ENCODE measurements around the gene DGKB.
A peak's percentile ranks its signal among the peaks of the same experiment; 100 is the strongest.

Gene DGKB

DNA sequence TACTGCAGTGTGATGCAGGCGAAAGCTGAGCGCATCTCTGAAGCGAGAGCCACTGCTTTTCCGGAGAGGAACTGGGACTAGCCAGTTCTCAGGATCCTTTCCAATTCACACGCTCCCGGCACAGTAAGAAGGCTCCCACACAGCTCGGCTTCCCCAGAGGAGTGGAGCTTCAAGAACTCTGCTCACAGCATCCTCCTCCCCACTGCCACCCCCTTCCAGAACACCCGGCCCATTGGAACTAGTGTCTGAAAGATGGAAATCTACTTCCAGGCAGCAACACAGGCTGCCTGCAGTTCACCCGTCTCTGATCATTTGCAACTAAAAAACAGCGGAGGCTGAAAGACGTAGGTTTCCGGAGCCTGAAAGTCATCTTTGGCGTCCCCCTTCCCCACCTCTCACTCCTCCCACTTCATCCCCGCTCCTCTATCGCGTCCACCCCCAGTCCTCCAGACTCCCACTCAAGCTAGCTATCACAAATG lies at the start of gene DGKB:
DGKB (minus strand) TSS at position 163 of the 479 bp plus-strand sequence.
- peak; percentile 51 for DNase-seq

GRCh38 chr7:14950013-14950412 lies 47.5 kb upstream of the DGKB start:
- DNase-seq: no peak

DNA sequence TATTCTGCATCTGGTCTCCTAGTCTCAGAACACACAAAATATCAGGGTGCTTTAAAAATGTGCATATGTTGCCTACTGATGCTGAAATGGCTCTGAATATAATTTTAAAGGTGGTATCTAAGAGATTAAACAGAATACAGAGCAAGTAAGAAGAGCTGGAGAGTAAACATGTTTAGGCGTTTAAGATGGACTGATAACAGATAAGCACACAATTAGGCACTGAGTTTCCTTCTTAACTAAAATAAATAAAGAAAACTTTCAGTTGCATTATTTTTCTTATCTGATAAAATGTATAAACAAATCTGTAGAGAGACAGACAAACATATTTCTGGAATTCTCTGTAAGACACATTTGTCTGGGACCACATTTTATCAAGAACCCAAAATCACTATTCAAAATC lies 35.6 kb upstream of the DGKB start:
- DNase-seq: no peak

DNA sequence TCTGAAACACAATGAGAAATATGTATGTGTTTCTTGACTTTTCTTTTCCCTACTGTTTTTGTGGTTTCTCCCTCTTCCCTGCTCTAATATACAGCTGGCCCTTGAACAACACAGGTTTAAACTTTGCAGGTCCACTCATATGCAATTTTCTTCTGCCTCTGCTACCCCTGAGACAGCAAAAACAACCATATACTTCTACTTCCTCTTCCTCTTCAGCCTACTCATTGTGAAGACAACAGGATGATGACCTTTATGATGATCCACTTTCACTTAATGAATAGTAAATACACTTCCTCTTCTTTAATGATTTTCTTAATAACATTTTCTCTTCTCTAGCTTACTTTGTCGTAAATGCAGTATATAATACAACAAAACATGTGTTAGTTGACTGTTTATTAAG lies 35.0 kb upstream of the DGKB start:
- peak; percentile 37 for DNase-seq

DNA sequence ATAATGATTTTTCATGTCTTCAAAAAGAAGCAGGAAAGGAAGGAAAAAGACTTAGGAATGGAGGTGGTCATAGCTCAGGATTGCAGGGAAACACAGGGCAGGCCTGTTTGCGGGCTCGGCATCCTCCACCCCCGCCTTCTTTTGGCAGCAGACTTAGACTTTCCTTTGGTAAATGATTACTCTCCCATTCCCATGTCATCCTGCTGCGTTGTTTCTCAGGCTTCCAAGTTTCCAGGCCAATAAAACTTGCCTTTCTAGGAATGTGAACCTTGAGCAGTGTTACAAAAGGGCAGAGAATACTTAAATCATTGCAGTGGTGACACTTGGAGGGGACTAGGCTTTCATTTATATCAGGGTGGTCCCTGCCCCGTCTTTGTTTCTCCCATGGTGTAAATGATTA lies 34.0 kb upstream of the DGKB start:
- DNase-seq: no peak

DNA sequence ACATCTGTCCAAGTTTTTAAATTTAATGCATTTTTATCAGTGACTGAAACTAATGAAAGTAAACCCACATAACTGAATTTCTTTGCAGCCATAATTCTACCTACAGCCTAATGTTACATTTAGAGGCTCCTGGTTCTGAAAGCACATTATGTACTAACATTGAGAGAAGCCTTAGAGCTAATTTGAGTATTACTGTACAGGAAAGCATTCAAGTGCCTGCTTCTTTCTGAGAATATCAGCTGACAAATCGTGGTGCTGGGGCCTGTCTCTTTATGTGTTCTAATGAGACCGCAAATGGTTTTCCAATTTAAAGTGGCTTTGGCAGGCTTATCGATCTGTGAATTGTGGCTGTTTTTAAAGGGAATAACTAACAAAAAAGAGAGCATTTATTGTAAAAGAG lies 32.3 kb upstream of the DGKB start:
- no peak for DNase-seq

- DNase-seq: no peak
Measured at GRCh38 chr7:14931511-14932215, 29.1 kb upstream of the DGKB start.

DNA sequence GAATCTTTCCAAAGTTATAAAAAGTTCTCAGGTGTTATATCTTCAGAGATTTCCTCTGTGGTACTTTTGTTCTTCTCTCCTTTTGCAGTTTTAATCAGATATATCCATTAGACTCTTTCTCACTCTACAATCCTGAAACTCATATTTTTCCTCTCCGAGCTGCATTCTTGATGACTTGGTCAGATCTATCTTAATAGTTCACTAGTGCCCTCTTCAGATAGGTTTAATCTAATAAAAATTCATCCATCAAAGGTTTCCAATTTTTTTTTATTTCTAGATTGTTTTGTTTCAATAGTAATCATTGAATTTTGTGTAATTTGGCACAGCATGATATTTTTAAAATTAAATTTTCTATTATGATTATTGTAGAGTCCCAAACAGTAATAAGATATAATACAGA lies 21.8 kb upstream of the DGKB start:
- no peak for DNase-seq

- DNase-seq: no peak
Measured at GRCh38 chr7:14911077-14911476, 8.5 kb upstream of the DGKB start.

DNA sequence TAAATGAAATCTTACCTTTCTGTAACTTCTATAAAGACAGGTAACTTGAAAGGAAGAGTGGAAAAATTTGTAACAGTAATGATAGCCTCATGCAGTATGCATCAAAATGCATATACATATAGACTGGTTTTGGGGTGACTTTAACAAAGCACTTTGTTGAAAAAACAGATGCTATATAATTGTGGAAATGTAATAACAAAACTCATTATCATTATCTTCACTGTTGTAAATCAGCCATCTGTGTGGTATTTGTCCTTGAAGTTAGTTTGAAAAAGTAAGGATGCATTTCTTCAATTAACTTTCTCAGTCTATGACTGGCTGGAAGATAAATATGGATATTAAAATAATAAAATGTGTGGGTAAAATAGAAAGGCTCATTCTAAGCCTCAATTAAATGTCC lies 6.1 kb upstream of the DGKB start:
- DNase-seq: no peak

DNA sequence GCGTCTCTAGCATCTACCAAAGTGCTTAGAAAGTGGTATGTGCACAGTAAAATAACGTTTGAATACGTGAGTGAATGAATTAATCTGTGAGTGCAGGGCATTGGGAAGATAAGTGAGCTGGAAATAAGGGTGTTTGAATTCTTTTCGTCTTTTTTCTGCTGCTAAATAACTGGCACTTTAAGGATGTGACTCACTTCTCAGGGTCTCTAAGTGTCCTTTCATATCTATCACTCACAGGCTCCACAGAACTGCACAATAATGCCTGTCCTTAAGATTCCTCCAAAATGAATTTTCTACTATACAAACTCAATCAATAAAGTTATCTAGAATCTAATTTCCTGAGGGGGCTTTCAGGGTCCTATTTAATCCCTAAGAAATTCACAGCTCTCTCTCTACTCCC lies 3.2 kb upstream of the DGKB start:
- no peak for DNase-seq

DNA sequence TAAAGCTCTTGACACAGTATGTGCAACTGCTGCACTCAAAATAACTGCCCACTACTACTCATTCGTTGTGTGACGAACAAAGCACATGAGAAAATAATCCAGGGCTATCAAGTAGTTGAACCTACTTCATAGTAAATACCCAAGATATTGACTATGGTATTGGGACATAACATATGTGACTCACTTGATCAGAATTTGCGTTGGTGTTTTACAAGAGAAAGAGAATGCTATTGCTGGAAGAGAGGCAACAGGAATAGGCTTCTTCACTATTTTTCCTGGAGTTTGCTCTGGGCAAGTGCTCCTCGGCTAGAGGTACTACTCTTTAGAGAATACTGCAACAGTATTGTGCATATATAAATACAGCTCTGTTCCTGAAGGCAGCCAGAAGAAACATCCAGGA lies 2.5 kb downstream of the DGKB start:
- DNase-seq: no peak

DNA sequence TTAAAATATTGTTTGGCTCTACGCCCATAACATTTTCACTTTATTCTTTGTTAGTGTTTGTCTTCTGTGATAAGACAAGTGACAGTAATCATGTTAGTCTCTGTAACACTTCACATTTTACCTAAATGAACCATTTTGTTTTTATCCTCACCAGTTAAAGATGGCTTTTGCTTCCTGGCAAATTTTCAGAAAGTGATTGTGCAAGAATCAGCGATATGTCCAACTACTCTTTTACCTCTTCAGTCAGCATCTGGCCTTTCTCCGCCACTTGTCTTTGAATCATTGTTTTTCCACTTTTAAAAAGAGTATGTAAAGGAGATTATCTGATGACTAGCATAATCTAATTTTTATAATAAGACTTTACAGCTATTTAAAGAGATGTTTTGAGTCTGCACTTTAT lies 3.5 kb downstream of the DGKB start:
- DNase-seq: no peak

DNA sequence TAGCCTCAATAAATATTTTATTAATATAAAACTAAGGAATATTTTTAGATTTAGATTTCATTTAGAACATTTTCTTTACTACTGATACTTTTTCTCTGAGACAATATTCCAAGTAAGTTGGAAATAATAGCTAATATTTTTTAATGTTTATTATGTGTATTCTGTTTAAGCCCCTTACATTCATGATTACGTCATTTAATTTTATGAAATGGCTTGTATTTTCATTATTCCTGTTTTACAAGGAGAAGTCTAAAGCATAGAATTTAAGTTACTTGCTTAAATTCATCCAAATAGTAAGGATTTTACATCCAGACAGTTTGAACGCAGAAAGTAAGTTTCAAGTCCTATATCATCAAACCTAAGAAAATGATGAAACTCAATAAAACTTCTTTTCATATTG lies 6.1 kb downstream of the DGKB start:
- no peak for DNase-seq

GRCh38 chr7:14894826-14895225 lies 7.7 kb downstream of the DGKB start:
- DNase-seq: peak; percentile 43

DNA sequence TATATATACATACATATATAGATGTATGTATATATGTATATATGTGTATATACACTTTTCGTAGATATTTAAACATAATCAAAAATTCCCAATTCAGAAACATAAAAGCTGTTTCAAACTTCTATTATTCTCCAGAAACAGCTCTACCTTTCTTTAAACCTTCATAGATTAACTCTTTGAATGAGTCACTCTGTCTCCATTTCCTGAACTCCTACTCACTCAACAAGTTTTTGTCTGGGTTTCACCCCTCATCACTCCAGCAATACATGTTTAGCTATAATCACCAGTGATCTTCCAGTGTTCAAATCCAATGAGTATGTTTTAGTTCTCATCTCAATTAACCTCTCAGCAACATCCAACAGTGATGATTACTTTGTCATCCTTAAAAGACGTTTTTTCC lies 9.6 kb downstream of the DGKB start:
- no peak for DNase-seq

GRCh38 chr7:14891289-14891688 lies 11.3 kb downstream of the DGKB start:
- no peak for DNase-seq

- DNase-seq: no peak
Measured at GRCh38 chr7:14888962-14889361, 13.6 kb downstream of the DGKB start.

DNA sequence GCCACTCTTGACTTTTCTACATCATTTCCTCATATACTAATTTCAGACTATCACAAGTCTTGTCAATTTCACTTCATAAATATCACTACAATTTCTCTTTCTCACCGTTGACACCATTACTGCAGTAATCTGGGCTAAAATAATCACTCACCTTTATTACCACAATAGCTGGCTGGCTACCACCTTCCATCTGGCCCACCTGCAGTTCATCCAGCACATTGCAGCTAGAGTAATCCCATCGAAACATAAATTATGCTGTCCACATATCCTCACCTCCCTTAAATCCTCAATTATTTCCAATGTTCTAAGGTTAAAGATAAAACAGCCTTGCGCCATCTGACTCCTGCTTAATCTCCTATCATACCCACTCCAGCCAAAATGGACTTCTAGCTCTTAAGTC lies 16.0 kb downstream of the DGKB start:
- no peak for DNase-seq

DNA sequence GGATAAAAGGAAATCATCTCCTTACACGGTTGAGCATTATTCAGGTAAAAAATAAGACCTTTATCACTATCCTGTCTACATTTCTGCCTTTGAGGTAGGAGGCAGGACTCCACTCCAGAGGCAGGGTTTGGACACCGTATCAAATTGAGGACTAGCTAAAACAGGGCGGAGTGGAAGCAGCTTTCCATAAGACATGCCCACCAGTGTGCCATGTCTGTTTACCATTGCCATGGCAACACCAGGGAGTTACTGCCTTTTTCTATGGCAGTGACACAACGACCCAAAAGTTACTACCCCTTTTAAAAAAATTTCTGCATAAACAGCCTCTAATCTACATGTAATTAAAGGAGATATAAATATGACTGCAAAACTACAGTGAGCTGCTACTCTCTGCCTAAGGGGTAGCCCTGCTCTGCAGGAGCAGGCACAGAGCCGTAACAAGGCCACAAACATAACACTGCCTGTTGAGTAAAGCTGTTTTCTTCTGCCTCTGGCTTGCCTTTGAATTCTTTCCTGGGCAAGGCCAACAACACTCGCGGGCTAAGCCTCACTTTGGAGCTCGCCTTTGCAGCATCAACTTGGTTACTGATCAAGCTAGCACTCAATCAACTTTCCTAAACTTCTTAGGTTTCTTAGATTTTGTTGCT lies 26.5 kb downstream of the DGKB start:
- DNase-seq: no peak

DNA sequence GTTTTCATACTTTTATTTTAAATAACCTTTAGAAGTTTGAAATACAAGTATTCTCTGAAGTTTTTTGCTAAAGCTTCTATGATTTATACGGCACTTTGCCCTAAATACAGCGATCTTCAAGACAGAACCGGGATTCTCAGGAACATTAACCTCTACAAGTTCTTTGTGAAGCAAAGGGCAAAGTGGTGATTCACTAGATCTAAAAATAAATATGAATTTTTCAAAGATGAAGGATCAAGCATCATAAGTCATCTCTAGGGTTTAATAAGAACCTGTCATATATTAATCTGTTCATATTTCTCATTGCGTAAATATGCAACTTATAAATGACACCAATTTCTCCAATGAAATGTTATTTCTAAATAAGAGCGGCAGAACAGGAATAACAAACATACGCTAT lies 30.7 kb downstream of the DGKB start:
- no peak for DNase-seq

DNA sequence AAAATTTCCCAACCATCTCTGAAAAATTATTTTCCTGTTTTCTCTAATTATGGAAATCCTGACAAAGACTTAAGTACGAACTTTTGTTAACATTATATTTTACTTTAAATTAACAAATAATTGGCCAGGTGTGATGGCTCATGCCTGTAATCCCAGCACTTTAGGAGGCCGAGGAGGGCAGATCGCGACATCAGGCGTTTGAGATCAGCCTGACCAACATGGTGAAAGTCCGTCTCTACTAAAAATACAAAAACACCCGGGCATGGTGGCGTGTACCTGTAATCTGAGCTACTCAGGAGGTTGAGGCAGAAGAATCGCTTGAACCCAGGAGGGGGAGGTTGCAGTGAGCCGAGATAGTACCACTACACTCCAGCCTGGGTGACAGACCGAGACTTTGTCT lies 32.2 kb downstream of the DGKB start:
- DNase-seq: no peak

GRCh38 chr7:14868937-14869336 lies 33.6 kb downstream of the DGKB start:
- no peak for DNase-seq

GRCh38 chr7:14861456-14861855 lies 41.1 kb downstream of the DGKB start:
- no peak for DNase-seq

DNA sequence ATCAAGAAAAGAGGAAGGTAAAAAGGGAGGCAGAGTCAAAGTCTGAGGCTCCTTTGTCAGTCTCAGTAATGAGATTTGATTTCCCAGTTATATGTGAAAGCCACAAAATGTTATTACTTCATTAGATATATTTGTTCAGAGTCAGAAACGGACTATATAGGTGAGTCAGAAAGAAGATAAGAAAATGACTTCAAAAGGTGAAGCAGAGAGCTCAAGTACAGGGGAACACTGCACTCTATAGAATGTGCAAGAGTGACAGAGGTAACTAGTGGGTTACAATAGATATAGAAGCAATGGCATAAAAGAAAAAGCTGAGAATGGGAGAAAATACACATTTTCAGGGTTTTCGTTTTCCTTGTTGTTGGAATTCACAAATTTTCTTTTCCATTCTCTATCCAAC lies 43.3 kb downstream of the DGKB start:
- DNase-seq: no peak

All from DMS153 (cell line).